ENCODE measurements around the gene PSMB5.
"Not testable (repeated sequence)": the region's sequence is repeated elsewhere in the genome, so short reads cannot be mapped to it uniquely, and the experiment has no call there.

PSMB5 gene

DNA sequence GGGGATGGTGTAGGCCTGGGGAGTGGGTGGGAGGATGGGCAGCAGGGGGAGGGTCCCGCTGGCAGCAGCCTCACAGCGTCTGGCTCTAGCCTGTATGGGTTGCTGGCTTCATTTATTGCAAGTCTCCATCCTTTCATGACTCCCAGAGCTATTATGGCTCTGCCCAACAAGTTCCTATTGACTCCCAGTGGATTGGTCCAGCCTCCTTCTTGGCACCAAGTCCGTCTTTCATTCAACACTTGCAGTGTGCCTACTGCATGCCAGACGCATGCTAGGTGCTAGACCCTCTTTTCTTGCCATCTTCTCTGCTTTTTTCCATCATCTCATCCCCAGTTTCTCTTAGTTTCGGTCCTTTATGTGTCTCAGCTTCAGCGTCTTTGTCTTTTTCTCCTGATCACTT, 8.4 kb upstream of the PSMB5 start:
- no peak for DNase-seq

GRCh38 chr14:23042162-23042965, 7.7 kb upstream of the PSMB5 start, which contains the start of gene PSMB11:
Gene PSMB11, plus strand, starts transcription at chr14:23042212. Its CDS starts 14 bp downstream, at chr14:23042226.
- DNase-seq: no peak

DNA sequence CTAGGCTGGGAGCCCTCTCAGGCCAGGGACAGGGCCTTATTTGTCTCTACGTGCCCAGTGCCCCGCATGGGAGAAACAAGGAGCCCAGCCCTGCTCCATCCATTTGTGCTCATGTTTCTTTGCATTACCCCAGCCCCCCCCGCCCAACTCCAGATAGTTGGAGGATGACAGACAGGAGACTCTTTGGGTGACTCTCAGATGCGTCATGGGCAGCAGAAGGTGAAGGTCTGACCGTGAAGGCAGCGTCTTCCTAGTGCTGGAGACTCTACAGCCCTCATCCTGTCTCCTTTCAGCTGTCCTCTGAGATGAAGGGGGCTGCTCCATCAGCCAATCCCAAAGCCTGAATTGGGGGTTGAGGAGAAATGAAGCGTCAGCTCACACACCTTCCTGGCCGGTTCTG, 7.0 kb upstream of the PSMB5 start:
- no peak for DNase-seq

DNA sequence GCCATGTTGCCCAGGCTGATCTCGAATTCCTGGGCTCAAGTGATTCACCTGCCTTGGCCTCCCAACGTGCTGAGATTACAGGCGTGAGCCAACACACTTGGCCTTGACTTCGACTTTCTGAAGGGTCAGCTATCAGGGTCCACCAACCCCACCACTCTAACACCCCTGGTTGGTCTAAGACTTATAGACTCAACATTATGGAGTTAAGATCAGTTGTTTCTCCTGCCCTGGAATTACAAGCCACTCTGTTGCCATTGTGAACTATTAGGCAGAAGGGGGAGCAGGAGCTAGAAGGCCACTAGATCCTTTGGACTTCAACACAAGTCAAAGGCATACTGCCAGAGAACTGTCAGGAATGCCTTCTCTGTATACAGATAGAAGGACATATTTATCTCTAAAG, 5.4 kb upstream of the PSMB5 start:
- no peak for DNase-seq

GRCh38 chr14:23035303-23036144, 824 bp upstream of the PSMB5 start:
- no peak for DNase-seq

- no peak for DNase-seq
Observed at GRCh38 chr14:23033801-23034497, 751 bp downstream of the PSMB5 start.

DNA sequence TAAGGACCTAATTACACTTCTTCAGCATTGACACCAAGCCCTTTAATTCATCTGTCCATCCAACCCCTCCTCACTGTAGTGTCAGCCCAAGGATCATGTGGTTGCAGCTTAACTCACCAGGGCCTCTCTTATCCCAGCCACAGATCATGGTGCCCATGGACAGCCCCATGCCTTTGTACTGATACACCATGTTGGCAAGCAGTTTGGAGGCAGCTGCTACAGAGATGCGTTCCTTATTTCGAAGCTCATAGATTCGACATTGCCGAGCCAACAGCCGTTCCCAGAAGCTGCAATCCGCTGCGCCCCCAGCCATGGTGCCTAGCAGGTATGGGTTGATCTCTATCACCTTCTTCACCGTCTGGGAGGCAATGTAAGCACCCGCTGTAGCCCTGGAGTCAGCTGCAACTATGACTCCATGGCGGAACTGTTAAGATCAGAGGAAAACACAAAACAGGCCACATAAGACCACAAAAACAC, 1.4 kb downstream of the PSMB5 start:
- no peak for DNase-seq

DNA sequence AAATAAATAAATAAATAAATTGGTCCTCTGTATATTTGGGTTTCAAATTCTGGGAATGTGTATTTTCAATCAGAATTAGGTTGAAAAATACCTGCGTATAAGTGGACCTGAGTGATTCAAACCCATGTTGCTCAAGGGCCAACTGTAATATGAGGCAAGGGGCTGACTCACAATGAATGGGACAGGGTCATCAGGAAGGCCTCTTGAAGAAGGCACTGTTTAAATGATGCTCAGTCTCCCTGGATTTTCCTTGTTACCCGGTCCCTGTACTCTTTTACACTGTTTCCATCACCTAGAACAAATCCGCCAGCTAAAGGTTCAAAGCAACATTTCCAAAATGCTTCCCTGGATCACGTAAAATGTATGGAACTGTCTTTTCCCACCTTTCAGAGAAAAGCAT, 3.8 kb downstream of the PSMB5 start:
- no peak for DNase-seq

- DNase-seq: no peak
Observed at GRCh38 chr14:23028799-23029198, 5.9 kb downstream of the PSMB5 start.

GRCh38 chr14:23025151-23025814, 9.4 kb downstream of the PSMB5 start:
- no peak for DNase-seq

GRCh38 chr14:23024612-23025075, 10.1 kb downstream of the PSMB5 start:
- no peak for DNase-seq

- DNase-seq: no peak
Observed at GRCh38 chr14:23023795-23024152, 10.9 kb downstream of the PSMB5 start.

GRCh38 chr14:23023022-23023794, 11.5 kb downstream of the PSMB5 start:
- no peak for DNase-seq

DNA sequence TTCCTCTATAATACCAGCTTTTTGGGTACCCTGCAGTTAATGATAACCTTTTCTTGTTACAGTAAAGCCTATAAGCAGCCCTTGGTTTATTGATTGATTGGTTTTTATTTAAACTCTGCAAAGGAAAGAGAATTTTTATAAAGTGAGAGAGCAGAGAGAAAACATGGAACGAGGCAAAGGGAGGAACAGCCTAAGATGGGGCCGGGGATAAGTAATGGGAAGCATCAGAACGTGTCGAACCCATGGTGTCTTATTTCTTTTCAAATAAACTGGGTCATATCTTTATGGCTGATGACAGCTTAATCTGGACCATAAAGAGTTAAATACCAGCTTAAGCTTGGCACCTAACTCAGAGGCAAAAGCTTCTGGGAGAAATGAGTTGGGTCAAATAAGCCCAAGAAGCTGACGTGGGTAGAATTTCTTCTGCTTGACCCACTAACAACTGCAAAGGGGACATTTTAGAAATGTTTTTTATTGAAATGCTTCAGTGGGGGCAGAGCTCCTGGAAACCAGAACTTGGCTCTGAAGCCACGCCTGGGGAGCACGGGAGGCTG, 12.7 kb downstream of the PSMB5 start:
- no peak for DNase-seq

DNA sequence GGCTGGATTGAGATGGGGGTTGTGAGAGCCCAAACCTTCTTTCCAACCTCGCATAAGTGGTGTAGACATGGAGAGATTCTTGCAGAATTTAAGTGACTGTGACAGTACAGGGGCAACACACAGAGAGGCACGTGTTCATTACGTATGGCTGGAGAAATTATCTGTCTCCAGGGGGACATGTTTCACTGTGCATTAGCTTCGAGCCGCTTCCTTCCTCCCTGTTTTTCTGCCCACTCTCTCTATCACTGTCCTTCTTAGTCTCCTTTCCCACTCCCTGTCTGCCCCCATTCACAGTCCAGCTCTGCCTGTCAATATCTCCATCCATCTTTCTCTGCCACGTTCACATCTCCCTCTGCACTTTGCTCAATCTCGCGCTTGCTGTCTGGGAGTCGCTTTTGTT, 13.3 kb downstream of the PSMB5 start:
- DNase-seq: no peak

DNA sequence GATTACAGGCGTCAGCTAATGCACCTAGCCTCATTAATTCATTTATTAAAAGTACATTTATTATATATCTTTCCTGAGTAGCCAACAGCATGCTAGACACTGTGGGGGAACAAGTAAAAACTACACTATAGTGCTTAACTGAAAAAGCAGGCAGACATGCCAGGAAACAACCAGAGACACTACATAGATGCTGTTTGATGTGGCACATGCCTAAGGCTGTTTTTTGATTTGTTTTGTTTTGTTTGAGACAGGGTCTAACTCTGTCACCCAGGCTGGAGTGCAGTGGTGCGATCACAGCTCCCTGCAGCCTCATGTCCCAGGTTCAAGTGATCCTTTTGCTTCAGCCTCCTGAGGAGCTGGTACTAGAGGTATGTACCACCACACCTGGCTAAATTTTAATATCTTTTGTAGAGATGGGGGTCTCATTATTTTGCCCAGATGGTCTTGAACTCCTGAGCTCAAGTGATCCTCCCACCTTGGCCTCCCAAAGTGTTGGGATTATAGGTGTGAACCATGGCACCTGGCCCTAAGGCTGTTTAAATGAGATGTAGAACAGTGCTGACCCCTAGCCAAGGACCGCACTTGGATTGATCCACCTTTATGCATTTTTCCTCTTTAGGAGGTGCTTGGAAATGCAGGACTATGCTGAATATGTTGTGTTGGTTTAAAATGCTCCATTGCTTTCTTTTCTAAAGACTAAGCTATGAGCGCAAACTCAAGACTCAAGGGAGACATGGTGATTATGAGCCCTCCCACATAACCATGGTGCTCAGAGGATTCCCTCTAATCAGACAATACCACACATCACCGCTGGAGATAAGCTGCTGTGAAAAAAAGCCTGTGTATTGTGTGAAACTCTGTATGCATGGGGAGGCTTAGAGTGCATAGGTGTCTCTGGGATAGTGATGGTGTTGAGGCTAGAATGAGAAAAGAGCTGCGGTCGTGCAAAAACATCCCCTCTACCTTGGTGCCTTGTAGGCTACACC, 14.3 kb downstream of the PSMB5 start:
- no peak for DNase-seq

DNA sequence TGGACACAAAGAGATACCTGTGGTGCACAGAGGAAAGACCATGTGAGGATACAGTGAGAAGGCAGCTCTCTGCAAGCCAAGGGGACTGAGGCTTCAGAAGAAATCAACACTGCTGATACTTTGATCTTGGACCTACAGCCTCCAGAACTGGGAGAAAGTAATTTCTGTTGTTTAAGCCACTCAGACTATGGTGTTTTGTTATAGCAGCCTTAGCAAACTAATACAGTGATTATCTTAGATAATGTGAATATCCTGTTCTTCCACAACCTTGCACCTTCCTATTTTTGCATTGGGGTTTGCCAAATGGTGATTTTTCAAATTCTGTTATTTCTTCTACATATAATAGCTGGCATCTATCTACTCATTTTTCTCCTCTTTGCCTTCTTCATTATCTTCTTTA, 16.6 kb downstream of the PSMB5 start:
- DNase-seq: no peak

- DNase-seq: no peak
Observed at GRCh38 chr14:23017091-23017490, 17.6 kb downstream of the PSMB5 start.

GRCh38 chr14:23015618-23016017, 19.1 kb downstream of the PSMB5 start:
- no peak for DNase-seq

DNA sequence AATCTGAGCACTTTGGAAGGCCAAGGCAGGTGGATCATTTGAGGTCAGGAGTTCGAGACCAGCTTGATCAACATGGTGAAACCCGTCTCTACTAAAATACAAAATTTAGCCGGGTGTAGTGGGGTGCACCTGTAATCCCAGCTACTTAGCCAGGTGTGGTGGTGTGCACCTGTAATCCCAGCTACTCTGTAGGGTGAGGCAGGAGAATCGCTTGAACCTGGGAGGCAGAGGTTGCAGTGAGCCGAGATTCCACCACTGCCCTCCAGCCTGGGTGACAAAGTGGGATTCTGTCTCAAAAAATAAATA, 21.0 kb downstream of the PSMB5 start:
- DNase-seq: not testable (repeated sequence)

Measured in fibroblast of skin of scalp (primary cell).